Peyer's patch (tissue), 4 donors: Measurements from ENCODE around the gene CAMK2D. TPM values are rescaled to one million over a fixed set of nuclear protein-coding genes. Genes with fewer than 3 reads are reported as not detected.

ENCODE experiments used
- DNase-seq, 3 donors: peaks; one replicate each; pipeline ENCODE4 v3.0.0-alpha.2; 2017 to 2019
- H3K27ac ChIP-seq, 4 donors: fragments of 200-600 bp; sonication (generic); one replicate each; pipeline ENCODE4 v1.5.1; 2016 to 2019
- H3K27me3 ChIP-seq, 2 donors: fragments of 200-600 bp; sonication (generic); one replicate each; pipeline ENCODE4 v1.5.1; 2019
- H3K36me3 ChIP-seq, 3 donors: fragments of 200-600 bp; sonication (generic); one replicate each; pipeline ENCODE4 v1.5.1; 2016 to 2019
- H3K4me1 ChIP-seq, 4 donors: fragments of 200-600 bp; sonication (generic); one replicate each; pipeline ENCODE4 v1.5.1; 2016 to 2019
- H3K4me3 ChIP-seq, 4 donors: fragments of 200-600 bp; sonication (generic); 1 replicate in 3 of 4; 2 replicates in 1 of 4; pipeline ENCODE4 v1.5.1; 2016 to 2019; ENCODE audit warnings: mild to moderate bottlenecking in 1 of 4
- H3K9me3 ChIP-seq, 4 donors: fragments of 200-600 bp; sonication (generic); one replicate each; pipeline ENCODE4 v1.5.1; 2016 to 2019; ENCODE audit warnings: mild to moderate bottlenecking in 1 of 4
- CTCF ChIP-seq, 6 experiments: fragments of 450-650 bp in 4 of 6; fragments of 200-600 bp in 2 of 6; sonication (generic) in 1 of 6; IDR thresholded peaks; one replicate each; pipeline ENCODE4 v1.5.1; 2017 to 2019; ENCODE audit warnings: antibody characterized with exemption in 6 of 6, mild to moderate bottlenecking in 3 of 6, moderate library complexity in 1 of 6
- POLR2A ChIP-seq, 2 donors: fragments of 450-650 bp; IDR thresholded peaks; one replicate each; pipeline ENCODE4 v1.5.1; 2017; ENCODE audit warnings: antibody characterized with exemption in 2 of 2, mild to moderate bottlenecking in 2 of 2, moderate library complexity in 2 of 2
- total RNA-seq, 4 donors: library from RNA; depleted of rRNA; stranded (reverse); fragments of >200 nt; gene quantifications; one replicate each; pipeline ENCODE4 v1.1.0, GENCODE V29; 2016

Gene CAMK2D
- total RNA-seq, 4 donors from 2014 or later = 38.8 to 125 (median 63.5) TPM

- H3K27me3 ChIP-seq = no peaks in the 10 kb centered on the region
- no peak for DNase-seq
- no peaks in the 10 kb centered on the region for H3K9me3 ChIP-seq
- peaks cover 0 to 2% (median 0%) of the 10 kb centered on the region in 4 donors for H3K4me1 ChIP-seq
- H3K4me3 ChIP-seq = no peak overlapping the region
- no peak for TF ChIP-seq POLR2A (IDR thresholded peaks at IDR 0.05)
- TF ChIP-seq CTCF (IDR thresholded peaks at IDR 0.05) = no peak
- H3K36me3 ChIP-seq = no peaks in the 10 kb centered on the region
- no peak overlapping the region for H3K27ac ChIP-seq
These were observed 141.5 kb downstream of the CAMK2D start for GRCh38 chr4:113620032-113620431.

GRCh38 chr4:113619526-113619925 lies 142.0 kb downstream of the CAMK2D start:
- H3K36me3 ChIP-seq = no peaks in the 10 kb centered on the region
- no peak for DNase-seq
- TF ChIP-seq POLR2A (IDR thresholded peaks at IDR 0.05) = no peak
- no peak overlapping the region for H3K4me3 ChIP-seq
- H3K27me3 ChIP-seq = no peaks in the 10 kb centered on the region
- H3K27ac ChIP-seq = no peak overlapping the region
- H3K4me1 ChIP-seq = peaks cover 0 to 2% (median 0%) of the 10 kb centered on the region in 4 donors
- H3K9me3 ChIP-seq = no peaks in the 10 kb centered on the region

GRCh38 chr4:113618205-113618604 lies 143.3 kb downstream of the CAMK2D start:
- Histone ChIP-seq H3K4me1 (peaks cover 0 to 2% (median 0%) of the 10 kb centered on the region in 4 donors), H3K27ac (no peak overlapping the region), H3K27me3 (no peaks in the 10 kb centered on the region), H3K36me3 (no peaks in the 10 kb centered on the region), H3K9me3 (no peaks in the 10 kb centered on the region), H3K4me3 (no peak overlapping the region)
- TF ChIP-seq POLR2A (IDR thresholded peaks at IDR 0.05) (no peak), CTCF (IDR thresholded peaks at IDR 0.05) (no peak)
- DNase-seq = no peak

- no peak overlapping the region for H3K27ac ChIP-seq
- no peak for DNase-seq
- no peak overlapping the region for H3K4me3 ChIP-seq
- no peaks in the 10 kb centered on the region for H3K27me3 ChIP-seq
- no peak for TF ChIP-seq POLR2A (IDR thresholded peaks at IDR 0.05)
- no peak for TF ChIP-seq CTCF (IDR thresholded peaks at IDR 0.05)
- H3K4me1 ChIP-seq = peaks cover 0 to 2% (median 0%) of the 10 kb centered on the region in 4 donors
- H3K9me3 ChIP-seq = no peaks in the 10 kb centered on the region
- no peaks in the 10 kb centered on the region for H3K36me3 ChIP-seq
These were observed 144.3 kb downstream of the CAMK2D start for GRCh38 chr4:113617195-113617594.

- Histone ChIP-seq H3K27ac (no peak overlapping the region), H3K4me1 (peaks cover 0 to 2% (median 0%) of the 10 kb centered on the region in 4 donors), H3K4me3 (no peak overlapping the region), H3K9me3 (no peaks in the 10 kb centered on the region), H3K27me3 (no peaks in the 10 kb centered on the region), H3K36me3 (no peaks in the 10 kb centered on the region)
- DNase-seq = no peak
- no peak for TF ChIP-seq CTCF (IDR thresholded peaks at IDR 0.05)
- no peak for TF ChIP-seq POLR2A (IDR thresholded peaks at IDR 0.05)
These were observed 145.1 kb downstream of the CAMK2D start for GRCh38 chr4:113616443-113616842.

- Histone ChIP-seq H3K36me3 (no peaks in the 10 kb centered on the region), H3K4me1 (peaks cover 0 to 2% (median 0%) of the 10 kb centered on the region in 4 donors), H3K9me3 (no peaks in the 10 kb centered on the region), H3K27ac (no peak overlapping the region), H3K4me3 (no peak overlapping the region), H3K27me3 (no peaks in the 10 kb centered on the region)
- no peak for DNase-seq
- TF ChIP-seq CTCF (IDR thresholded peaks at IDR 0.05) = no peak
- no peak for TF ChIP-seq POLR2A (IDR thresholded peaks at IDR 0.05)
These were observed 147.1 kb downstream of the CAMK2D start for GRCh38 chr4:113614414-113614813.
